PFSK-1 (cell line): ENCODE measurements around the gene ZBP1.

Experiments
- POLR2AphosphoS5 ChIP-seq: IDR thresholded peaks from 2 replicates; pipeline ENCODE4 v1.6.1; 2012; ENCODE audit warnings: low read depth, mild to moderate bottlenecking, control low read depth, low read length, moderate library complexity
- SIN3A ChIP-seq: IDR thresholded peaks from 2 replicates; pipeline ENCODE4 v1.6.1; 2012; ENCODE audit warnings: mild to moderate bottlenecking, low read length, moderate library complexity, borderline replicate concordance; ENCODE audit not compliant: insufficient read depth
- TAF1 ChIP-seq: IDR thresholded peaks from 2 replicates; pipeline ENCODE4 v1.6.1; 2012; ENCODE audit warnings: low read length, control low read depth, borderline replicate concordance; ENCODE audit not compliant: insufficient read depth
- TF ChIP-seq, protein P1 (sequence below), 2 experiments: IDR thresholded peaks; 2 replicates each; pipeline versions ENCODE4 v1.6.1 to v1.8.0; 2011 to 2012; ENCODE audit warnings: low read depth in 2 of 2, low read length in 2 of 2, control low read depth in 1 of 2, inconsistent platforms in 1 of 2, mild to moderate bottlenecking in 1 of 2, moderate library complexity in 1 of 2; ENCODE audit not compliant: insufficient read depth in 1 of 2

GRCh38 chr20:57605045-57605444, 15.2 kb downstream of the ZBP1 start:
- TF ChIP-seq, protein P1, sequence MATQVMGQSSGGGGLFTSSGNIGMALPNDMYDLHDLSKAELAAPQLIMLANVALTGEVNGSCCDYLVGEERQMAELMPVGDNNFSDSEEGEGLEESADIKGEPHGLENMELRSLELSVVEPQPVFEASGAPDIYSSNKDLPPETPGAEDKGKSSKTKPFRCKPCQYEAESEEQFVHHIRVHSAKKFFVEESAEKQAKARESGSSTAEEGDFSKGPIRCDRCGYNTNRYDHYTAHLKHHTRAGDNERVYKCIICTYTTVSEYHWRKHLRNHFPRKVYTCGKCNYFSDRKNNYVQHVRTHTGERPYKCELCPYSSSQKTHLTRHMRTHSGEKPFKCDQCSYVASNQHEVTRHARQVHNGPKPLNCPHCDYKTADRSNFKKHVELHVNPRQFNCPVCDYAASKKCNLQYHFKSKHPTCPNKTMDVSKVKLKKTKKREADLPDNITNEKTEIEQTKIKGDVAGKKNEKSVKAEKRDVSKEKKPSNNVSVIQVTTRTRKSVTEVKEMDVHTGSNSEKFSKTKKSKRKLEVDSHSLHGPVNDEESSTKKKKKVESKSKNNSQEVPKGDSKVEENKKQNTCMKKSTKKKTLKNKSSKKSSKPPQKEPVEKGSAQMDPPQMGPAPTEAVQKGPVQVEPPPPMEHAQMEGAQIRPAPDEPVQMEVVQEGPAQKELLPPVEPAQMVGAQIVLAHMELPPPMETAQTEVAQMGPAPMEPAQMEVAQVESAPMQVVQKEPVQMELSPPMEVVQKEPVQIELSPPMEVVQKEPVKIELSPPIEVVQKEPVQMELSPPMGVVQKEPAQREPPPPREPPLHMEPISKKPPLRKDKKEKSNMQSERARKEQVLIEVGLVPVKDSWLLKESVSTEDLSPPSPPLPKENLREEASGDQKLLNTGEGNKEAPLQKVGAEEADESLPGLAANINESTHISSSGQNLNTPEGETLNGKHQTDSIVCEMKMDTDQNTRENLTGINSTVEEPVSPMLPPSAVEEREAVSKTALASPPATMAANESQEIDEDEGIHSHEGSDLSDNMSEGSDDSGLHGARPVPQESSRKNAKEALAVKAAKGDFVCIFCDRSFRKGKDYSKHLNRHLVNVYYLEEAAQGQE (IDR thresholded peaks at IDR 0.05; ENCODE audit: insufficient read depth in 1 of 2, low read depth in 2 of 2, low read length in 2 of 2), result no peak
- no peak for TF ChIP-seq POLR2AphosphoS5
- TF ChIP-seq TAF1, result no peak
- no peak for TF ChIP-seq SIN3A
